Renal cortical epithelial cell (primary cell): ENCODE measurements around the gene OR51I2. TPM values are rescaled to one million over a fixed set of nuclear protein-coding genes. Genes with fewer than 3 reads are reported as not detected.

ENCODE experiments used
- total RNA-seq: library from RNA; depleted of rRNA; stranded (reverse); fragments of >200 nt; gene quantifications from 2 replicates; pipeline ENCODE4 v1.2.3, GENCODE V29; 2014

OR51I2 gene
- total RNA-seq, 1 donor from 2014 or later: not detected

Other genes starting within 250 kb of the OR51I2 start
- gene OR51V1, start 248.6 kb upstream of the OR51I2 start, total RNA-seq: not detected in 2 replicates
- not detected in 2 replicates for gene HBB, start 222.3 kb upstream of the OR51I2 start, total RNA-seq
- gene HBD, start 214.8 kb upstream of the OR51I2 start, total RNA-seq: not detected in 2 replicates
- gene HBG1, start 199.5 kb upstream of the OR51I2 start, total RNA-seq: not detected in 2 replicates
- not detected in 2 replicates for gene HBG2, start 194.5 kb upstream of the OR51I2 start, total RNA-seq
- not detected in 2 replicates for gene HBE1, start 179.4 kb upstream of the OR51I2 start, total RNA-seq
- gene OR51B4, start 147.4 kb upstream of the OR51I2 start, total RNA-seq: not detected in 2 replicates
- not detected in 2 replicates for gene OR51B2, start 125.0 kb upstream of the OR51I2 start, total RNA-seq
- 0.15 TPM in 1 of 2 replicates, not detected in the other for gene OR51B5, start 105.8 kb upstream of the OR51I2 start, total RNA-seq
- gene OR51B6, start 97.8 kb upstream of the OR51I2 start, total RNA-seq: not detected in 2 replicates
- gene OR51M1, start 65.5 kb upstream of the OR51I2 start, total RNA-seq: not detected in 2 replicates
- not detected in 2 replicates for gene OR51Q1, start 27.2 kb upstream of the OR51I2 start, total RNA-seq
- 0.20 TPM in 1 of 2 replicates, not detected in the other for gene OR51I1, start 7.8 kb upstream of the OR51I2 start, total RNA-seq
- 0.10 TPM in 1 of 2 replicates, not detected in the other for gene OR52D1, start 39.4 kb downstream of the OR51I2 start, total RNA-seq
- gene UBQLN3, start 60.6 kb downstream of the OR51I2 start, total RNA-seq: 0.05 TPM in 1 of 2 replicates, not detected in the other
- gene UBQLNL, start 67.4 kb downstream of the OR51I2 start, total RNA-seq: 0.30 TPM in 1 of 2 replicates, not detected in the other
- 0.10 TPM in 1 of 2 replicates, not detected in the other for gene OR52H1, start 99.2 kb downstream of the OR51I2 start, total RNA-seq
- gene OR52B6, start 131.6 kb downstream of the OR51I2 start, total RNA-seq: not detected in 2 replicates
- gene TRIM6, start 147.3 kb downstream of the OR51I2 start, total RNA-seq: 10.4 and 19.5 TPM in 2 replicates
- 10.7 and 15.3 TPM in 2 replicates for gene TRIM34, start 175.7 kb downstream of the OR51I2 start, total RNA-seq
- 37.2 and 44.3 TPM in 2 replicates for gene TRIM5, start 235.8 kb downstream of the OR51I2 start, total RNA-seq
- gene TRIM22, start 240.5 kb downstream of the OR51I2 start, total RNA-seq: 148 and 284 TPM in 2 replicates